Activated naive CD8-positive, alpha-beta T cell treated with anti-CD3 and anti-CD28 coated beads, Interleukin-2, amount 50 U/mL, for 24 hours (primary cell): ENCODE measurements around the gene TCTA.
"Not testable (repeated sequence)": the region's sequence is repeated elsewhere in the genome, so short reads cannot be mapped to it uniquely, and the experiment has no call there.

ENCODE experiments used
- ATAC-seq: fragments of 150-1000 bp; cut with Tn5 transposase; one replicate; pipeline ENCODE4 v1.10.0; 2021
- DNase-seq: peaks from one replicate; pipeline ENCODE4 v3.0.0; 2021
- H3K27ac Mint-ChIP-seq: one replicate; pipeline ENCODE4 v1.8.0; 2021; ENCODE audit warnings: mild to moderate bottlenecking, mixed read lengths
- H3K27me3 Mint-ChIP-seq: one replicate; pipeline ENCODE4 v1.8.0; 2021; ENCODE audit warnings: mixed read lengths
- H3K36me3 Mint-ChIP-seq: one replicate; pipeline ENCODE4 v1.8.0; 2021; ENCODE audit warnings: low read depth, mixed read lengths
- H3K4me1 Mint-ChIP-seq: one replicate; pipeline ENCODE4 v1.8.0; 2021; ENCODE audit warnings: mixed read lengths
- H3K4me3 Mint-ChIP-seq: one replicate; pipeline ENCODE4 v1.8.0; 2021; ENCODE audit warnings: mild to moderate bottlenecking, moderate library complexity, mixed read lengths
- H3K9me3 Mint-ChIP-seq: one replicate; pipeline ENCODE4 v1.8.0; 2021; ENCODE audit warnings: mixed read lengths

The TCTA gene, protein sequence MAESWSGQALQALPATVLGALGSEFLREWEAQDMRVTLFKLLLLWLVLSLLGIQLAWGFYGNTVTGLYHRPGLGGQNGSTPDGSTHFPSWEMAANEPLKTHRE

DNA sequence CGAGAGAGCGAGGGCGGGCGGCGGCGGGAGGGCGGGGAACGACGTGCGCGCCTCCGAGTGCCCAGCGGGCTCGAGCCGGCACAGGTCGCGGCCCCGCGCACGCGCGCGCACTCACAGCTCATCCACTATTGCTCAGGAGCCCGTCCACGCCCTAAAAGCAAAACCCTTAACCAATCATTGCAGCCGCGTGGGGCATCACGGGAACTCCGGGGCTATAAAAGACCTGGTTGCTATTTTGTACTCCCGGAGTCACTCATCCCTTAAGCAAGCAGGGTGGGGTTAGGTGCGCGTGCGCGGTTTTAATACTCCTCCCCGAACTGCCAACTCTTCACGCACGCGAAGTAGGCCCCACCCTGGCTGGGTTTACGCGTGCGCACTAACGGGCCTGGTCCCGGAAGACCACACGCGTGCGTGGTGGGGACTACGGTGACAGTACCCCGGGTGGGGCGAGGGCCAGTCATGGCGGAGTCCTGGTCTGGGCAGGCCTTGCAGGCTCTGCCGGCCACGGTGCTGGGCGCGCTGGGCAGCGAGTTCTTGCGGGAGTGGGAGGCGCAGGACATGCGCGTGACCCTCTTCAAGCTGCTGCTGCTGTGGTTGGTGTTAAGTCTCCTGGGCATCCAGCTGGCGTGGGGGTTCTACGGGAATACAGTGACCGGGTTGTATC is at the start of gene TCTA, which contains the start of gene RHOA:
Gene TCTA, plus strand, starts transcription at position 456 of the 664 bp plus-strand sequence. Its CDS starts 4 bp downstream, at position 460.
Gene RHOA, minus strand, starts transcription at position 9 of the 664 bp plus-strand sequence. CDS start 36,387 bp downstream, outside the sequence.
- Mint-ChIP-seq H3K4me3 (peak within 1 kb of the TSS; percentile 96), H3K4me1 (peaks cover 77% of the 10 kb centered on the region), H3K9me3 (no peaks in the 10 kb centered on the region), H3K36me3 (peaks cover 30% of the 10 kb centered on the region), H3K27me3 (peaks cover 2% of the 10 kb centered on the region), H3K27ac (peak within 1 kb of the TSS; percentile 97)
- DNase-seq (peak; percentile 99), ATAC-seq (peak; percentile 82)

DNA sequence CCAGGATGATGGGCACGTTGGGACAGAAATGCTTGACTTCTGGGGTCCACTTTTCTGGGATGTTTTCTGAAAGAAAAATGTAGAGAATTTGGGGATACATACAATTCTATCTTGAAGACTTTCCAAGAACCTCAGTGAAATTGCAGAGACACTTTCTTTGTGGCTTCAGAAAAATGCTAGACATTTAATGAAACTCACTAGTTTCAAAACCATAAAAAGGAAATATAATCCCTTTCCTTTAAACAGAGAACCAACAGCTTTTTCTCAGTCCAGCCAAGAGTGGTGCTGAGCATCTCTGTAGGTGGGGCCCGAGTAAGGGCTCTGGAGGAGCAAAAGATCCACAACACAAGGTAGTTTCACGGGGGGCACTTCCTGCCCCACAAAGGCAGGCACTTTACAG is 49.7 kb upstream of the TCTA start:
- Mint-ChIP-seq H3K27me3 (no peaks in the 10 kb centered on the region), H3K4me3 (no peak overlapping the region), H3K9me3 (no peaks in the 10 kb centered on the region), H3K36me3 (peaks cover 64% of the 10 kb centered on the region), H3K27ac (peak overlapping the region; percentile 75), H3K4me1 (peaks cover 28% of the 10 kb centered on the region)
- DNase-seq (no peak), ATAC-seq (no peak)

DNA sequence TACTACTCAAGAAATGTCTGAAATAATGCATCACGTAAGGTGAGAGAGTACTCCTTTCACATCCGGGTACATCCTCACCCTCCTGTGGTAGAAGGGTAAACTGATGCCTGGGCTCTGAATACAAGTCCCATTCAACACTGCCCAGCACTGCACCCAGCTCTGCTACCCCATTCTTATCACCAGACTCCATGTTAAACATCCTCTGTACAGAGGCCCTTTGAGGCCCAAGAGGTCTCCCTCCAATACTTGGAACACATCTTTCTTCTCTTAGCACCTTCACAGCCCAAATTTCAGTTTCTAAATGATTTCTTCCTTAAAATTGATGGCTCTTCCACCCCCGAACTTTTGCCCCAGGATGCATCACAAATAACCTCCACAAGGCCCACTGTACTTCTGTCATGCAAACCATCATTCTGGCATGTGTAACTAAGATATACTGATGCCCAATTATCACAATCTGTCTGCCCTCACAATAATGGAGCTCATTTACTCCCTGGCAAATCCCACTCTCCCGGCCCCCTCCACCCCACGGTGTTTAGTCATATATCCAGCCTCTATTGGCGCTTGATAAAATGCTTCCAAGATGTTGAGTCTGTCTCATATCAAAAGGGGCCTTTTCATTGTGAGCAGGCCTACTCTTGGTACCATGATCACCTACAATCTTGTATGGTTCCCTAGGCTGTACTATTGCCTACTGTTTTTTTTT is 41.5 kb upstream of the TCTA start:
- Mint-ChIP-seq H3K27me3 (no peaks in the 10 kb centered on the region), H3K4me1 (peaks cover 14% of the 10 kb centered on the region), H3K9me3 (no peaks in the 10 kb centered on the region), H3K27ac (peak overlapping the region; percentile 10), H3K4me3 (no peak overlapping the region), H3K36me3 (peaks cover 68% of the 10 kb centered on the region)
- DNase-seq (no peak), ATAC-seq (no peak)

DNA sequence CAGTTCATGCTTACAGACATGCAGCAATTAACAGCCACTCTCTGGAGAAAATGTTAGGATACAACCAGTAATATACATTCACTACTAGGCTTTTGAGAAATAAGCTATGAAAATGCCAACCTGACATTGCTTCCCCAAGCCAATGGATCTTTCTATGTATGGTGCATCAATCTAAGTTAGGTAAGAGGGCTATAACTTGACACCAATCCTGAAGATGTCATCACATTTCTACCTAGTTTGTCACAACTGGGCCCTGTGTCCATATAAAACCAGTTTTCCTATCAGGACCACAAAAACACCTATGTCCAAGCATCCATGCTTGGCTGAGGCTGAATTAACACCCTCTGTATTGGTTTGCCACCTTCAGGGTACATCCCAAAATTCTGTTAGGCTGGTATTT is 40.3 kb upstream of the TCTA start:
- no peak for ATAC-seq
- no peak for DNase-seq
- H3K4me3 Mint-ChIP-seq: no peak overlapping the region
- H3K36me3 Mint-ChIP-seq: peaks cover 59% of the 10 kb centered on the region
- H3K27me3 Mint-ChIP-seq: no peaks in the 10 kb centered on the region
- H3K9me3 Mint-ChIP-seq: no peaks in the 10 kb centered on the region
- H3K4me1 Mint-ChIP-seq: peaks cover 23% of the 10 kb centered on the region
- H3K27ac Mint-ChIP-seq: no peak overlapping the region

DNA sequence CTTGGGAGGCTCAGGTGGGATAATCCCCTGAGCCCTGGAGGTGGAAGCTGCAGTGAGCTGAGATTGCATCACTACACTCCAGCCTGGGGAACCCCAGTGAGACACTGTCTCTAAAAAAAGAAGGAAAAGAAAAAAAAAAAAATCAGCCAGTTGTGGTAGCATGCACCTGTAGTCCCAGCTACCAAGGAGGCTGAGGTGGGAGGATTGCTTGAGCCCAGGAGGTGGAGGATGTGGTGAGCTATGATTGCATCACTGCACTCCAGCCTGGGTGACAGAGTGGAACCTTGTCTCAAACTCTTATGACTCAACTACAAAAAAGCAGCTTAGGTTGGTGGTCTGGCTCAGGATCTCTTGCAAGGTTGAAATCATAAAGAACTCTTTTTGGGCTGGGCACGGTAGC is 34.7 kb upstream of the TCTA start:
- Mint-ChIP-seq H3K4me3 (peak overlapping the region; percentile 51), H3K9me3 (peaks cover 4% of the 10 kb centered on the region), H3K27me3 (no peaks in the 10 kb centered on the region), H3K4me1 (peaks cover 41% of the 10 kb centered on the region), H3K36me3 (peaks cover 49% of the 10 kb centered on the region), H3K27ac (peak overlapping the region; percentile 86)
- DNase-seq: peak; percentile 60
- ATAC-seq: peak; percentile 92

DNA sequence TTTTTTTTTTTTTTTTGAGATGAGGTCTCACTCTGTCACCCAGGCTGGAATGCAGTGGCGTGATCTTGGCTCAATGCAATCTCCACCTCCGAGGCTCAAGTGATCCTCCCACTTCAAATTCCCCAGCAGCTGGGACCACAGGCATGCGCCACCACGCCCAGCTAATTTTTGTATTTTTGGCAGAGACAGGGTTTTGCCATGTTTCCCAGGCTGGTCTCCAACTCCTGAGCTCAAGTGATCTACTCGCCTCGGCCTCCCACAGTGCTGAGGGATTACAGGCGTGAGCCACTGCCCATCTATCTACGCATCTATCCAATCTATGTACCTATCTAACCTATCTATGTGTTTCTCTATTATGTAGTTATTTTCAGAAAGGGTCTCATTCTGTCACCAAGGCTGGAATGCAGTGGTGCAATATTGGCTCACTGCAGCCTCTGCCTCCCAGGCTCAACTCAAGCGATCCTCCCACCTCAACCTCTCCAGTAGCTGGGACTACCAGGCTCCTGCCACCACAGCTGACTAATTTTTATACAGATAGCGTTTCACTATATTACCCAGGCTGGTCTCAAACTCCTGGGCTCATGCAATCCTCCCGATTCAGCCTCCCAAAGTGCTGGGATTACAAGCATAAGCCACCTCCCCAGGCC is 33.9 kb upstream of the TCTA start:
- peaks cover 47% of the 10 kb centered on the region for H3K4me1 Mint-ChIP-seq
- peak overlapping the region; percentile 82 for H3K27ac Mint-ChIP-seq
- peaks cover 42% of the 10 kb centered on the region for H3K36me3 Mint-ChIP-seq
- ATAC-seq: no peak
- H3K9me3 Mint-ChIP-seq: peaks cover 4% of the 10 kb centered on the region
- no peaks in the 10 kb centered on the region for H3K27me3 Mint-ChIP-seq
- no peak overlapping the region for H3K4me3 Mint-ChIP-seq
- no peak for DNase-seq

DNA sequence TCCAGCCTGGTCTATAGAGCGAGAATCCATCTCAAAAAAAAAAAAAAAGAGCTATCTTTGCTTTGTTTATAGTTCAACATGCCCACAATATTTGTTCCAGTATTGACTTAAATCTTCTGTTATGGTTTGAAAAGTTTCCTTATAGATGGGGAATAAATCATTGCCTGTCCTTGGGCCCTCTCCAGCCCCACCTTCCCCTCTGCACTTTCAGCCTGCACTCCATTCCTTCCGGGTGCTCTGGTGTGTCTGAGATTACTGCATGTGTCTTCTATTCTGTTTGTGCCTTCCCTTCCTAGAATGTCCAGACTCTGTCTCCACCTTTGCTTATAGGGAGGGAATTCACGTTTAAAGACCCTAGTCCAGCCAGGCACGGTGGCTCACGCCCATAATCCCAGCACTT is 28.8 kb upstream of the TCTA start:
- peaks cover 28% of the 10 kb centered on the region for H3K36me3 Mint-ChIP-seq
- H3K27ac Mint-ChIP-seq: peak overlapping the region; percentile 66

DNA sequence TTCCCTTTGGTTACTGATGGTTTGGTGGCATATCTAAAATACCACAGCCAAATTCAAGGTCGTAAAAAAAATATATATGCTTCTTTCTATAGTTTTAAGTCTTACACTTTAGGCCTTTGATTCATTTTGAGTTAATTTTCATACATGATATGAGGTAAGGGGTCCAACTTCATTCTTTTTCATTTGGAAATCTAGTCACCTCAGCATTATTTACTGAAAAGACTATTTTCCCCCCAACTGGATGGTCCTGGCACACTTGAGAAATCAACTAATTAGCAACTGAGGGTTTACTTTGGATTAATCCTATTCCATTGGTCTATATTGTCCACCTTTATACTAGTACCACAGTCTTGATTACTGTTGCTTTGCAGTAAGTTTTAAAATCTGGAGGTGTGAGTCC is 26.6 kb upstream of the TCTA start:
- Mint-ChIP-seq H3K4me3 (no peak overlapping the region), H3K27me3 (no peaks in the 10 kb centered on the region), H3K4me1 (peaks cover 56% of the 10 kb centered on the region), H3K36me3 (peaks cover 21% of the 10 kb centered on the region), H3K9me3 (no peaks in the 10 kb centered on the region), H3K27ac (peak overlapping the region; percentile 12)
- ATAC-seq: no peak
- DNase-seq: no peak

More for the DNA sequence above, 28.8 kb upstream of the TCTA start:
- no peak for ATAC-seq
- DNase-seq: no peak
- H3K27me3 Mint-ChIP-seq: no peaks in the 10 kb centered on the region
- peaks cover 4% of the 10 kb centered on the region for H3K9me3 Mint-ChIP-seq
- peaks cover 54% of the 10 kb centered on the region for H3K4me1 Mint-ChIP-seq
- H3K4me3 Mint-ChIP-seq: no peak overlapping the region

DNA sequence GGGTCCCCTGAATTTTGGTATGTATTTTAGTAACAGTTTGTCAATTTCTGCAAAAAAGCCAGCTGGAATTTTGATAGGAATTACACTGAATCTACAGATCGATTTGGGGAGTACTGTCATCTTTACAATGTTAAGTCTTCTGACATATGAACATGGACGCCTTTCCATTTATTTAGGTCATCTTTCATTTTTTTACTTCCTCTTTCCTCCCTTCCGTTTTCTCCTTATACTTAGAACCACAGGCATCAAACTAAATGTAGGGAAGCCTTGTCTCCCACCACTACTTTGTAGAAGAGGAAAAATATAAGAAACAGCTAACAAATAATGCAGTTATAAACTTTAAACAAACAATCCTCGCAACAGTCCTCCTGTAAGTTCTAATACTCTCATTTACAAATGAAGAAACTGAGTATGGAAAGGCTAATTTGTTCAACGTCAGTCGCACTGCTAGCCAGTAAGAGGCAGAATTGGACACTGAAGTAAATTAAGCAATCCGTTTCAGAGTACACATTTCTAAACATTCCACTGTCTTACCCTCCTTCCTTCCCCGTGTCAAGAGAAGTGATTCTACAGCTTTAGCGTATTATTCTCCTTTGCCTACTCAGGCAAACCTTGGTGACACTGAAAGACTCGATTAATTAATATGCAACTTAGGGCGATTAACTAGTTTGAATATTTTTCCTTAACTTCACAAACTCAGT is 26.0 kb upstream of the TCTA start:
- no peak for DNase-seq
- H3K4me1 Mint-ChIP-seq: peaks cover 56% of the 10 kb centered on the region
- no peaks in the 10 kb centered on the region for H3K9me3 Mint-ChIP-seq
- no peaks in the 10 kb centered on the region for H3K27me3 Mint-ChIP-seq
- no peak overlapping the region for H3K4me3 Mint-ChIP-seq
- no peak for ATAC-seq
- peaks cover 21% of the 10 kb centered on the region for H3K36me3 Mint-ChIP-seq
- peak overlapping the region; percentile 12 for H3K27ac Mint-ChIP-seq

DNA sequence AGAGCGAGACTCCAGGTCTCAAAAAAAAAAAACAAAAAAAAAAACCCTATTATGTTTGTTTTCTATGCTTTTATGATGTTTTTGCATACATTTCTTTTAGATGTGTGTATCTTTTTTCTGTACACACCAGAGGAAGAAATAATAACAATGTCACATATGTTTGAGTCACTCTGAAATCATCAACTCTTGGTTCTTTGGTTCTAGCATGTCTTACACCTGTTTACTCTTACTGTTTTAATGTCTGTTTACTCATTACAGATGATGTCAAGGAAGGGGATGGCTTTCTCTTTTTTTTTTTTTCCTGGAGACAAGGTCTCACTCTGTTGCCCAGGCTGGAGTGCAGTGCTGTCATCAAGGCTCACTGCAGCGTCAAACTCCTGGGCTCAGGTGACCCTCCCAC is 24.5 kb upstream of the TCTA start:
- DNase-seq: no peak
- Mint-ChIP-seq H3K27ac (peak overlapping the region; percentile 3), H3K36me3 (peaks cover 21% of the 10 kb centered on the region), H3K4me1 (peaks cover 58% of the 10 kb centered on the region), H3K4me3 (no peak overlapping the region), H3K27me3 (no peaks in the 10 kb centered on the region), H3K9me3 (no peaks in the 10 kb centered on the region)
- peak; percentile 28 for ATAC-seq

DNA sequence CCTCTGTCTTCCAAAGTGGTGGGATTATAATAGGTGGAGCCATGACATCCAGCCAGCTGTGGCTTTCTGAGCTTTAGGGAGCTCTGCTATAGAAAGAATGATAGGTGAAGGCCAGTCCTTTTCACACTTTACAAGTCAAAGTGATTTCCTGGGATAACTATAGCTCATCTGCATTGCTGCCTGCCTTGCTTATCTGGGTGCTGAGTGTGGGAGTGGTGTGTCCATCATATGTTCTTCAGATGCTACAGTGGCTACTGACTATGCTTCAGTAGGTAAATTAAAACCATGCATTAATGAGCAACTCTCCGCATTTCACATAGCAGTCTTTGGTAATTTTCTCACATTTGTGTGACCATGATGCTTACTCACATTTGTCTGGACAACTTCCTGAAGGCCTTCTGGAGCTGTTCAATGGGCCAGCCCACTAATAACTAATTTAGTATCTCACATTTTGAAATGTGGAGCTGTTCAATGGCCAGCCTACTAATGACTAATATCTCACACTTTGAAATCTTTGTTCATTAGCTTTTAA is 23.9 kb upstream of the TCTA start:
- no peaks in the 10 kb centered on the region for H3K27me3 Mint-ChIP-seq
- H3K4me3 Mint-ChIP-seq: no peak overlapping the region
- peak overlapping the region; percentile 11 for H3K27ac Mint-ChIP-seq
- peaks cover 23% of the 10 kb centered on the region for H3K36me3 Mint-ChIP-seq
- ATAC-seq (no peak), DNase-seq (no peak)
- H3K9me3 Mint-ChIP-seq: no peaks in the 10 kb centered on the region
- peaks cover 57% of the 10 kb centered on the region for H3K4me1 Mint-ChIP-seq

DNA sequence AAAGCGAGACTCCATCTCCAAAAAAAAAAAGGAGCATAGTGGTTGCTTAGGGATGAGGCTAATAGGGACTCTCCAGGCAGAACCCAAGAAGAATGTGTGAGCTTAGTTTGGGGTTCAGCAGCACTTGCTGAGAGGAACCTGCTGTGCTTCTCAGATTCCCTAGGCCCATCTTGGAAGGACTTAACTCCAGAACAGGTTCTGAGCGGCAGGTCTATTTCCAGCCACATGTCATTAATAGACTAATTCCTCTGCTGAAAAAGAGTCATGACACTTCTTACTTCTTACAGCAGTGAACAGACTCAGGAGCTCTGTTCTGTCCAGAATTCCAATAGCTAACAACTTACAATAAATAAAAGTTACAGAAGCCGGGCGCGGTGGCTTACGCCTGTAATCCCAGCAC is 22.9 kb upstream of the TCTA start:
- Mint-ChIP-seq H3K4me1 (peaks cover 53% of the 10 kb centered on the region), H3K4me3 (no peak overlapping the region), H3K27ac (no peak overlapping the region), H3K36me3 (peaks cover 21% of the 10 kb centered on the region), H3K27me3 (no peaks in the 10 kb centered on the region), H3K9me3 (no peaks in the 10 kb centered on the region)
- no peak for DNase-seq
- no peak for ATAC-seq

DNA sequence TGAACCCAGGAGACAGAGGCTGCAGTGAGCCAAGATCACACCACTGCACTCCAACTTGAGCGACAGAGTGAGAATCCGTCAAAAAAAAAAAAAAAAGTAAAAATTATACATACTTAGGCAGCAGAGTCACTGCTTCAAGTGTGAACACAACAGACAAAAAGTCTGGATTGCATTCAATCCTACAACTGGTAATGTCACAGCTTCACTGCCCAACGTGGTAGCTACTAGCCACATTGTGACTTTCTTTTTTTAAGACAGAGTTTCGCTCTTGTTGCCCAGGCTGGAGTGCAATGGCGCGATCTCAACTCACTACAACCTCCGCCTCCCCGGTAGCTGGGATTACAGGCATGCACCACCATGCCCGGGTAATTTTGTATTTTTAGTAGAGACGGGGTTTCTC is 20.9 kb upstream of the TCTA start:
- not testable (repeated sequence) for H3K27ac Mint-ChIP-seq, ATAC-seq, H3K9me3 Mint-ChIP-seq, H3K4me3 Mint-ChIP-seq, DNase-seq, H3K27me3 Mint-ChIP-seq
- Mint-ChIP-seq H3K36me3 (peaks cover 34% of the 10 kb centered on the region), H3K4me1 (peaks cover 58% of the 10 kb centered on the region)

DNA sequence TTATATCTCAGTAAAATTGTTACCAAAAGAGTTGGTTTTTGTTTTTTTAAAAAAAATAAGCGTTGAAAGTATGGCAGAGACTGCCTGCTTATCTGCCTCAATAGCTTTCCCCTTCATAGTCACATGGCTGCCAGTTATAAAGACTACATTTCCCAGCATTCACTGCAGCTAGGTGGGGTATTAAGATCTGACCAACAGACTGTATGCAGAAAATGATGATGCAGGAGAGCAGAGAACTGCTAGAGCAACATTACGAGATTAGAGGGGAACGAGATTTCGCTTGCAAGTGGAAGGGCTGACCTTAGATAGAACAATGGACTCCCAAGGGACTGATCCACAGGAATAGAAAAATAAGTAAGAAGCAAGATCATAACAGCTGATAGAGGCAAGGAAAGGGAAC is 14.8 kb upstream of the TCTA start:
- ATAC-seq (no peak), DNase-seq (no peak)
- H3K27me3 Mint-ChIP-seq: no peaks in the 10 kb centered on the region
- H3K9me3 Mint-ChIP-seq: no peaks in the 10 kb centered on the region
- H3K4me1 Mint-ChIP-seq: peaks cover 70% of the 10 kb centered on the region
- no peak overlapping the region for H3K27ac Mint-ChIP-seq
- H3K36me3 Mint-ChIP-seq: peaks cover 53% of the 10 kb centered on the region
- H3K4me3 Mint-ChIP-seq: no peak overlapping the region
